Epithelial cell of prostate (primary cell): ENCODE data around the gene NKG7.

Experiments
- DNase-seq: peaks from one replicate; pipeline ENCODE4 v3.0.0-alpha.2; 2011; ENCODE audit warnings: low read depth, low spot score
- H3K27ac ChIP-seq: fragments of 450-650 bp; 2 replicates; pipeline ENCODE4 v1.5.1; 2017; ENCODE audit warnings: mild to moderate bottlenecking

The NKG7 gene

GRCh38 chr19:51365211-51365964 lies 7.1 kb downstream of the NKG7 start:
- peak overlapping the region; percentile 74 for H3K27ac ChIP-seq
- DNase-seq, result no peak

- no peak for DNase-seq
- H3K27ac ChIP-seq, result peak overlapping the region; percentile 74
Observed at GRCh38 chr19:51364200-51365106, 8.0 kb downstream of the NKG7 start.

- DNase-seq, result no peak
- no peak overlapping the region for H3K27ac ChIP-seq
Observed at GRCh38 chr19:51361239-51361638, 11.2 kb downstream of the NKG7 start.

GRCh38 chr19:51359294-51359693 lies 13.2 kb downstream of the NKG7 start:
- DNase-seq, result peak; percentile 73
- H3K27ac ChIP-seq, result peak overlapping the region; percentile 26

- no peak overlapping the region for H3K27ac ChIP-seq
- DNase-seq, result no peak
Observed at GRCh38 chr19:51357952-51358351, 14.5 kb downstream of the NKG7 start.

- DNase-seq, result no peak
- H3K27ac ChIP-seq, result no peak overlapping the region
Observed at GRCh38 chr19:51356159-51356801, 16.2 kb downstream of the NKG7 start.

GRCh38 chr19:51354742-51355148 lies 17.7 kb downstream of the NKG7 start:
- DNase-seq, result no peak
- no peak overlapping the region for H3K27ac ChIP-seq

GRCh38 chr19:51354103-51354741 lies 18.2 kb downstream of the NKG7 start:
- no peak for DNase-seq
- no peak overlapping the region for H3K27ac ChIP-seq

- H3K27ac ChIP-seq, result no peak overlapping the region
- no peak for DNase-seq
Observed at GRCh38 chr19:51352783-51353360, 19.6 kb downstream of the NKG7 start.

- H3K27ac ChIP-seq, result peak overlapping the region; percentile 59
- DNase-seq, result no peak
Observed at GRCh38 chr19:51351266-51351990, 21.0 kb downstream of the NKG7 start.

GRCh38 chr19:51347209-51347928 lies 25.1 kb downstream of the NKG7 start:
- no peak overlapping the region for H3K27ac ChIP-seq
- no peak for DNase-seq

- DNase-seq, result no peak
Observed at GRCh38 chr19:51346742-51347141, 25.7 kb downstream of the NKG7 start.

GRCh38 chr19:51345076-51345620 lies 27.3 kb downstream of the NKG7 start:
- no peak overlapping the region for H3K27ac ChIP-seq
- no peak for DNase-seq

More at GRCh38 chr19:51346742-51347141, 25.7 kb downstream of the NKG7 start:
- H3K27ac ChIP-seq, result no peak overlapping the region

GRCh38 chr19:51342631-51343569 lies 29.6 kb downstream of the NKG7 start:
- peak overlapping the region; percentile 31 for H3K27ac ChIP-seq
- DNase-seq, result no peak

- no peak for DNase-seq
Observed at GRCh38 chr19:51341976-51342580, 30.4 kb downstream of the NKG7 start, which contains the start of gene VSIG10L. Gene VSIG10L (minus strand): TSS chr19:51342139. CDS start chr19:51342124, 15 bp downstream.

GRCh38 chr19:51341066-51341465 lies 31.4 kb downstream of the NKG7 start:
- H3K27ac ChIP-seq, result peak overlapping the region; percentile 31

More at GRCh38 chr19:51341976-51342580, 30.4 kb downstream of the NKG7 start, which contains the start of gene VSIG10L:
- H3K27ac ChIP-seq, result peak within 1 kb of the TSS; percentile 31

More at GRCh38 chr19:51341066-51341465, 31.4 kb downstream of the NKG7 start:
- DNase-seq, result no peak
